GM12801 (cell line): ENCODE results near the gene TPBG.

Source experiments
- TF ChIP-seq, protein P1 (sequence below): IDR thresholded peaks from one replicate; pipeline ENCODE4 v1.5.1; 2011; ENCODE audit warnings: control low read depth; ENCODE audit not compliant: insufficient read length; ENCODE audit errors: extremely low read depth

The TPBG gene

DNA sequence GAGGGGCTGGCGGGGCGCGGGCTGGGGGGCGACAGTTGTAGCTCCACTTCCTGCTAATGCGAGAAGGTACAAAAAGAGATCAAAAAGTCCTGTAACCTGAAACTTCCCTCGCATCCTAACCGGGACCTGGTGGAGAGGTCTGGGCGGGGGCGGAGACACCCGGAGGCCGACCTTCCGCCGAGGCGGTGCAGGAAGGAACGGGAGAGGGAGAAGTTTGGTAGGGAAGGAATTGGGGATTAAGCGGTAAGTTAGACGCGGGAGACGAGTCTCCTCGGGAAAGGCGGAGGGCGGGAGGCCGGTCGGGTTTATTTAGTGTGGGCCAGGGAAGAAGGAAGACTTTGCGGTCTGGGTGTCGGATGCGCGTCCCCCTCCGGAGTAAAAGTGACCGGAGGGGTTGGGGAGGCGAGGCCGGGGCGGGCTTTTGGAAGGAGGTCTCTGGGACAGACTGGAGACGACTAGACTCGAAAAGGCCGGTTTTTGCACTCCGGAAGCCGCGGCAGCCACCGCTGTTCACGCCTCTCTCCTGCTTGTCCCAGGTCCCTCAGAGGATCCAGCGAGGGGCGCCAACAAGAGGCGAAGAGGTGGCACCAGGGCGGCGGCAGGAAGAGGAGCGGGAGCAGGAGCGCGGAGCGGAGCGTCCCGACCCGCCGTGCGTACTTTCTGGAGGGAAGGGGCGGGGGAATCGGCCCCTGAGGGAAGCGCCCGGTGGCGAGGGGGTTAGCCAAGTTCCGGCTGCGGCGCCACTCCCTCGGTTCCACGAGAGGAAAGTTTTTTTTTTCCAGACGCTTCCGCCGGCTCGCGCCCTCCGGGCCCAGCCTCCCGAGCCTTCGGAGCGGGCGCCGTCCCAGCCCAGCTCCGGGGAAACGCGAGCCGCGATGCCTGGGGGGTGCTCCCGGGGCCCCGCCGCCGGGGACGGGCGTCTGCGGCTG, 734 bp downstream of the TPBG start:
- TF ChIP-seq, protein P1, sequence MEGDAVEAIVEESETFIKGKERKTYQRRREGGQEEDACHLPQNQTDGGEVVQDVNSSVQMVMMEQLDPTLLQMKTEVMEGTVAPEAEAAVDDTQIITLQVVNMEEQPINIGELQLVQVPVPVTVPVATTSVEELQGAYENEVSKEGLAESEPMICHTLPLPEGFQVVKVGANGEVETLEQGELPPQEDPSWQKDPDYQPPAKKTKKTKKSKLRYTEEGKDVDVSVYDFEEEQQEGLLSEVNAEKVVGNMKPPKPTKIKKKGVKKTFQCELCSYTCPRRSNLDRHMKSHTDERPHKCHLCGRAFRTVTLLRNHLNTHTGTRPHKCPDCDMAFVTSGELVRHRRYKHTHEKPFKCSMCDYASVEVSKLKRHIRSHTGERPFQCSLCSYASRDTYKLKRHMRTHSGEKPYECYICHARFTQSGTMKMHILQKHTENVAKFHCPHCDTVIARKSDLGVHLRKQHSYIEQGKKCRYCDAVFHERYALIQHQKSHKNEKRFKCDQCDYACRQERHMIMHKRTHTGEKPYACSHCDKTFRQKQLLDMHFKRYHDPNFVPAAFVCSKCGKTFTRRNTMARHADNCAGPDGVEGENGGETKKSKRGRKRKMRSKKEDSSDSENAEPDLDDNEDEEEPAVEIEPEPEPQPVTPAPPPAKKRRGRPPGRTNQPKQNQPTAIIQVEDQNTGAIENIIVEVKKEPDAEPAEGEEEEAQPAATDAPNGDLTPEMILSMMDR, result no peak

DNA sequence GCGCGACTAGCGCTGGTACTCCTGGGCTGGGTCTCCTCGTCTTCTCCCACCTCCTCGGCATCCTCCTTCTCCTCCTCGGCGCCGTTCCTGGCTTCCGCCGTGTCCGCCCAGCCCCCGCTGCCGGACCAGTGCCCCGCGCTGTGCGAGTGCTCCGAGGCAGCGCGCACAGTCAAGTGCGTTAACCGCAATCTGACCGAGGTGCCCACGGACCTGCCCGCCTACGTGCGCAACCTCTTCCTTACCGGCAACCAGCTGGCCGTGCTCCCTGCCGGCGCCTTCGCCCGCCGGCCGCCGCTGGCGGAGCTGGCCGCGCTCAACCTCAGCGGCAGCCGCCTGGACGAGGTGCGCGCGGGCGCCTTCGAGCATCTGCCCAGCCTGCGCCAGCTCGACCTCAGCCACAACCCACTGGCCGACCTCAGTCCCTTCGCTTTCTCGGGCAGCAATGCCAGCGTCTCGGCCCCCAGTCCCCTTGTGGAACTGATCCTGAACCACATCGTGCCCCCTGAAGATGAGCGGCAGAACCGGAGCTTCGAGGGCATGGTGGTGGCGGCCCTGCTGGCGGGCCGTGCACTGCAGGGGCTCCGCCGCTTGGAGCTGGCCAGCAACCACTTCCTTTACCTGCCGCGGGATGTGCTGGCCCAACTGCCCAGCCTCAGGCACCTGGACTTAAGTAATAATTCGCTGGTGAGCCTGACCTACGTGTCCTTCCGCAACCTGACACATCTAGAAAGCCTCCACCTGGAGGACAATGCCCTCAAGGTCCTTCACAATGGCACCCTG, 1.6 kb downstream of the TPBG start:
- TF ChIP-seq, protein P1, result no peak

DNA sequence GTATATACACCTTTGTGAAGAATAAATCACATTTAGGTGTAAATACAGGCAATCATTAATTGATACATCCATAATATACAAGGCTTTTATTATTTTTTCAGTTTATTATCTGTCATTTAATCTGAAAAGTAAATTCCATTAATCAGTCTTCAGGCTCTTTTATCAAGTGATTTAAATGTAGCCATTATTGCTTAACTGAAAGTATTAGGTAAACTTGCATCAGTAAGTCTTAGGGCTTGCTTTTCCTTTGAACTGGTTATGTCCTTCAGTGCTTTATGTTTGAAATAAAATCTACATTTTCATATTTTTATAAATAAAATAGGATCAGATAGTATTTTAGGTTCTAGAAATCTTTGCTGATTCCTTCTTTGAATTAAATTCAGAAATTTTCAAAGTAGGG, 4.1 kb downstream of the TPBG start:
- TF ChIP-seq, protein P1, result no peak

DNA sequence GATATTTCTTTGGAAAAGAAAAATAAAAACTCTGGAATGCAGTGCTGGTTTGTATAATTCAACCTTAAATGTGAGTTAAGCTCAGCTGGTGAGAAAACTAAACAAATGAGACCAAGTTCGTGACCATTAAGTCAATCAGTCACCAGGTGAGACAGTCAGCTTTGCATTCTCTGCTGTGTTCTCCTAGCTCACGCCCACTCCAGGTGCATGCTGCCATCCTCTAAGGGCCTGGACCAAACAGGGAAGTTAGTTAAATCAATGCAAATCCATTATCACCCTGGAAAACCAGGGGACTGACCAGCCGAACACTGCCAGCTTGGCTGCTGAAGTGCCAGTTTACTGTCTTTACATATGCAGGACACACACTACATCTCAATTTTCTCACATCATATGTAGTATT, 7.2 kb downstream of the TPBG start:
- TF ChIP-seq, protein P1, result no peak

DNA sequence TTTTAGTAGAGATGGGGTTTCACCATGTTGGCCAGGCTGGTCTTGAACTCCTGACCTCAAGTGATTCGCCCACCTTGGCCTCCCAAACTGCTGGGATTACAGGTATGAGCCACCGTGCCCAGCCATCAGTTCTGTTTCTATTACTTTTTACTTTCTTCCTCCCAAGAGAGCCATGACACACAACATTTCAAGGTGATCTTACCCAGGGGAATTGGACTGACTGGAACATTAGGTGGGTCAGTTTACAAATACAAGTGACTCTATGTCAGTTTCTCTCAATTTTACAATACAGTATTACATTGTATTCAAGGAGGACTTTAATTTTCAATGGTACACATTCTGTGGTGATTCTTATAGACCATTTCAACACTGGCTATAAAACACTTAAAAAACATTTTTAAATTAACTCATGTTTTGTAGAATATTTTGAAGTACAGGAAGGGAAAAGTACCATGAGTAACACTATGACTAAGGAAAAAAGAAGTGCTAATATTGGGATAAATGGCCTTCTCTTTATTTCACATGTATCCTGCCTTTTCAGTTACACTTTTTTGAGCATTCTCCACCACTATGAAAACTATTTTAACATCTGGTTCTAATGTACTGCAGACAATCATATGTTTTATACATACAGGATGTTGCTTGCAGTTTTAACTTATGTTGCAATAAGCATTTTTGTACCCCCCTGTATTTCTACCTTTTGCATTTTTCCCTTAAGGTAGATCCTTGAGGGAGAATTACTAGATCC, 8.4 kb downstream of the TPBG start:
- TF ChIP-seq, protein P1, result no peak

DNA sequence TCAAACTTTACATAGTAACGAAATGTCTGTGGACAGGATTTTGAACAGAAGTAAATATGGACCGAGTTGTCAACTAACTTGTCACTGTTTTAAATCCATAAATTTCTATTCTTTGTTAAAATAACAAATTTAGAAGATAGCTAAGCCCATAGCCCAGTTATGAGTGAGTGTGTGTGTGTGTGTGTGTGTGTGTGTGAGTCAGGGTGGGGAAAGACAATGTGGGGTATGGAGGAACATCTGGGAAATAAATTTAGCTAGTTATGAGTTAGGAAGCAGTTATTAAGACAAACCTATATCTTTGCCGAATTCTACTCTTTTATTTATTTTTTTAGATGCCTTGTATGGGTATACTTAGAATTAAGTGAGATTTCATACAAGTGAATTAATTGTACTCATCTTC, 9.0 kb downstream of the TPBG start:
- TF ChIP-seq, protein P1, result no peak

DNA sequence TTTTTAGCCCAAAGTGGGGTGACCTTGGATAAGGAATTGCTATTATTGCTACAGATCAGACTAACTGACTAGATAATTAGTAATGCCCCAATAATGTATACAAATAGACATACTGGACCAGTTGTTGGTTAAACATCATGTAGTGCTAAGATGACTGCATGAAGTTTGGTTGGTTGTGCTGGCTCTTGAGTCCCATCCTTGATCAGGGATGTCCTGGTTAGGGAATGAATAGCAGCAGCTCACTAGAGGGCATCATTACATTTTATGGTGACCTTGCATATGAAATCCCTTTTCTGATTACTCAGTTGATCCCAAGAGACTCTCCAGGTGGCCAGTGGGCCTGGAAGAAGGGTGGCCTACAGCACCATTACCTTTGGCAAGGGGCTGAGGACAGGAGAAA, 10.9 kb downstream of the TPBG start:
- TF ChIP-seq, protein P1, result no peak
